Measurements from ENCODE around the gene SHROOM4. TPM values are rescaled to one million over a fixed set of nuclear protein-coding genes. Genes with fewer than 3 reads are reported as not detected.
A peak's percentile ranks its signal among the peaks of the same experiment; 100 is the strongest.

SHROOM4 gene
- total RNA-seq, 1 donor = 0.72 TPM

GRCh38 chrX:50618788-50619558, 195.0 kb downstream of the SHROOM4 start:
- no peak overlapping the region for H3K4me3 ChIP-seq (ENCODE audit: low read depth, low read length)
- no peak for TF ChIP-seq CTCF (IDR thresholded peaks at IDR 0.05; ENCODE audit: insufficient read depth, low read length)
- peak; percentile 10 for DNase-seq (ENCODE audit: low read depth)

GRCh38 chrX:50617183-50617582, 196.8 kb downstream of the SHROOM4 start:
- H3K4me3 ChIP-seq (ENCODE audit: low read depth, low read length) = no peak overlapping the region
- no peak for TF ChIP-seq CTCF (IDR thresholded peaks at IDR 0.05; ENCODE audit: insufficient read depth, low read length)
- no peak for DNase-seq (ENCODE audit: low read depth)

GRCh38 chrX:50615570-50616158, 198.3 kb downstream of the SHROOM4 start:
- TF ChIP-seq CTCF (IDR thresholded peaks at IDR 0.05; ENCODE audit: insufficient read depth, low read length) = no peak
- DNase-seq (ENCODE audit: low read depth) = no peak
- H3K4me3 ChIP-seq (ENCODE audit: low read depth, low read length) = no peak overlapping the region

GRCh38 chrX:50614460-50614859, 199.5 kb downstream of the SHROOM4 start:
- DNase-seq (ENCODE audit: low read depth) = no peak
- TF ChIP-seq CTCF (IDR thresholded peaks at IDR 0.05; ENCODE audit: insufficient read depth, low read length) = no peak
- H3K4me3 ChIP-seq (ENCODE audit: low read depth, low read length) = no peak overlapping the region

- H3K4me3 ChIP-seq (ENCODE audit: low read depth, low read length) = no peak overlapping the region
- TF ChIP-seq CTCF (IDR thresholded peaks at IDR 0.05; ENCODE audit: insufficient read depth, low read length) = no peak
- no peak for DNase-seq (ENCODE audit: low read depth)
Observed at GRCh38 chrX:50613846-50614245, 200.1 kb downstream of the SHROOM4 start.

GRCh38 chrX:50609796-50610195, 204.2 kb downstream of the SHROOM4 start:
- DNase-seq (ENCODE audit: low read depth) = no peak
- H3K4me3 ChIP-seq (ENCODE audit: low read depth, low read length) = no peak overlapping the region
- no peak for TF ChIP-seq CTCF (IDR thresholded peaks at IDR 0.05; ENCODE audit: insufficient read depth, low read length)

Measured in fibroblast of the aortic adventitia (primary cell).